HFFc6 (cell line): Measurements from ENCODE around the gene MAP4K4. TPM values are rescaled to one million over a fixed set of nuclear protein-coding genes. Genes with fewer than 3 reads are reported as not detected.

Experiments
- DNase-seq: peaks from one replicate; pipeline ENCODE4 v3.0.0-alpha.2; 2018
- H3K27ac Mint-ChIP-seq: 2 replicates; pipeline ENCODE4 v1.8.0; 2020; ENCODE audit warnings: mild to moderate bottlenecking, mixed read lengths
- H3K27me3 Mint-ChIP-seq: 2 replicates; pipeline ENCODE4 v1.8.0; 2021; ENCODE audit warnings: mild to moderate bottlenecking, moderate library complexity, mixed read lengths; ENCODE audit not compliant: insufficient read depth
- H3K36me3 Mint-ChIP-seq: 2 replicates; pipeline ENCODE4 v1.8.0; 2021; ENCODE audit warnings: low read depth, mixed read lengths
- H3K4me1 Mint-ChIP-seq: 2 replicates; pipeline ENCODE4 v1.8.0; 2020; ENCODE audit warnings: low read depth, mixed read lengths
- H3K4me3 Mint-ChIP-seq: 2 replicates; pipeline ENCODE4 v1.8.0; 2020; ENCODE audit warnings: mild to moderate bottlenecking, moderate library complexity, mixed read lengths
- H3K9me3 Mint-ChIP-seq: 2 replicates; pipeline ENCODE4 v1.8.0; 2020; ENCODE audit warnings: mild to moderate bottlenecking, mixed read lengths
- total RNA-seq, 6 experiments: library from RNA; stranded (reverse); fragmentation: NEBNext Ultra II Directional; extraction: Animal tissue kit (Norgen Biotek cat#: 25700); gene quantifications; 2 replicates in 1 of 6; 3 replicates in 5 of 6; pipeline ENCODE4 v1.2.3, GENCODE V29; 2021
- TF ChIP-seq, protein P1 (sequence below): fragments of 200-600 bp; sonication (generic); IDR thresholded peaks from 2 replicates; pipeline ENCODE4 v1.5.0; 2021; ENCODE audit warnings: antibody characterized with exemption, mild to moderate bottlenecking

The MAP4K4 gene
- total RNA-seq, 6 experiments from 2014 or later = 103 to 124 (median 121) TPM

DNA sequence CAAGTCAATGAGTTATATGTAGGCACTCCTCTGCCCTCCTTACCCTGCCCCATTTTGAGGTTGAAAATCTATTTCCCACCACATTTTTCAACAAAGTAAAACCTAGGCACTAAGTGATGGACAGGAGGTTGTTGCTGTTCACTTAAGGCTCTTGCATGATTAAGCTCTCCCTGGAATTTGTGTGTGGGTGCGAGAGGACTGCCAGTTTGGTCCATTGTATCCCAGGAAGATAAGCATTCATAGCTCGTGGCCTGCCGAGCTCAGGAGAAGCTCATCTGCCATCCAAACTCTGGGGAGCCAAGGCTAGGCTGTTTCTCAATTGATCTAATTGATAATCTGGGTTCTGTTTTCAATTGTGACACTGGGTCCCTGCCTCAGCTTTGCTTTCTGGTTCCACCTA lies 4.7 kb upstream of the MAP4K4 start:
- H3K4me1 Mint-ChIP-seq = peaks cover 26% of the 10 kb centered on the region
- H3K27me3 Mint-ChIP-seq = peaks cover 3% of the 10 kb centered on the region
- H3K27ac Mint-ChIP-seq = no peak overlapping the region
- TF ChIP-seq, protein P1, sequence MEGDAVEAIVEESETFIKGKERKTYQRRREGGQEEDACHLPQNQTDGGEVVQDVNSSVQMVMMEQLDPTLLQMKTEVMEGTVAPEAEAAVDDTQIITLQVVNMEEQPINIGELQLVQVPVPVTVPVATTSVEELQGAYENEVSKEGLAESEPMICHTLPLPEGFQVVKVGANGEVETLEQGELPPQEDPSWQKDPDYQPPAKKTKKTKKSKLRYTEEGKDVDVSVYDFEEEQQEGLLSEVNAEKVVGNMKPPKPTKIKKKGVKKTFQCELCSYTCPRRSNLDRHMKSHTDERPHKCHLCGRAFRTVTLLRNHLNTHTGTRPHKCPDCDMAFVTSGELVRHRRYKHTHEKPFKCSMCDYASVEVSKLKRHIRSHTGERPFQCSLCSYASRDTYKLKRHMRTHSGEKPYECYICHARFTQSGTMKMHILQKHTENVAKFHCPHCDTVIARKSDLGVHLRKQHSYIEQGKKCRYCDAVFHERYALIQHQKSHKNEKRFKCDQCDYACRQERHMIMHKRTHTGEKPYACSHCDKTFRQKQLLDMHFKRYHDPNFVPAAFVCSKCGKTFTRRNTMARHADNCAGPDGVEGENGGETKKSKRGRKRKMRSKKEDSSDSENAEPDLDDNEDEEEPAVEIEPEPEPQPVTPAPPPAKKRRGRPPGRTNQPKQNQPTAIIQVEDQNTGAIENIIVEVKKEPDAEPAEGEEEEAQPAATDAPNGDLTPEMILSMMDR = no peak
- peaks cover 8% of the 10 kb centered on the region; the same call in 1 of the 2 replicates for H3K36me3 Mint-ChIP-seq
- H3K9me3 Mint-ChIP-seq = peaks cover 4% of the 10 kb centered on the region; the same call in 1 of the 2 replicates
- no peak overlapping the region for H3K4me3 Mint-ChIP-seq
- DNase-seq = no peak

GRCh38 chr2:101693991-101694588 lies 3.4 kb upstream of the MAP4K4 start:
- DNase-seq = no peak
- Mint-ChIP-seq H3K9me3 (no peaks in the 10 kb centered on the region), H3K4me1 (peaks cover 13% of the 10 kb centered on the region), H3K4me3 (no peak overlapping the region), H3K36me3 (no peaks in the 10 kb centered on the region), H3K27me3 (peaks cover 3% of the 10 kb centered on the region), H3K27ac (no peak overlapping the region)
- TF ChIP-seq, protein P1 = no peak

DNA sequence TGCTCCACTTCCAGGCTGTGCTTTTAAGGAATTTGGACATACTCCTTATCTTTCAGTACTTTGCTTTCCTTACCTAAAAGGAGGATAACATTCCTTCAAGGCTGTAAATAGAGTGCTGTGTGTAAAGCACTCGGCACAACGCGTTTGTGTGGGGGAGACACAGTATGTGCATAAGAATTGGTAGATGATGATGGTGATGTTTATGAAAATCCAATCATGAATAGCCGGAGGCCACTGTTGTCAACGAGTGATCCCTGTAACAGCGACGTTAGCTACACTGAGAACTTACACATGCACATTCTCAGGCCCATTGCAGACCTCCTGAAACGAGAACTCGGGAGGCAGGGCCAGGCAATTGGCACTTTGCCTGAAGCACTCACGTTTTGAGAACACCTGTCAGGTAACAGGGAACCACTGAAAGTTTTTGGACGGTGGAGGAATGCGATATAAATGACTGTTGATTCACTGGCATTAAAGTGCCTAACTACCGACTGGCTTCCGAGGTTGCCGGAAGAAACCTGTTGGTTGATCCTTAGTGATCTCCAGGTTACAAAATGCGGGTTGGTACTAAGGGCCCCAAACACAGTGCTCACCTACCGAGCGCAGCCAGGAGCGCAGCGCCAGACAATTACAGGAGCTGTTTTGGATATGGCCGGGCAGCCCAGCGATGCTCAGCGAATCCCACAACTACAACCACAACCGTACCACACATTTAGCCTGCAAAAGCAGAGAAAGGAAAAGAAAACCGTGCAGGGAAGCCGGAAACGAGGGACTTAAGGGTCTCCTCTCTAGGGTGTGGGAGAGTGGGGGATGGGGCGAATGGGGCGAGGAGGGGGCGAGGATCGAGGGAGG lies 1.0 kb upstream of the MAP4K4 start:
- TF ChIP-seq, protein P1 = no peak
- H3K27me3 Mint-ChIP-seq = peaks cover 3% of the 10 kb centered on the region
- no peaks in the 10 kb centered on the region for H3K9me3 Mint-ChIP-seq
- DNase-seq = no peak
- peak overlapping the region; percentile 92 for H3K27ac Mint-ChIP-seq
- peaks cover 8% of the 10 kb centered on the region for H3K4me1 Mint-ChIP-seq
- peaks cover 6% of the 10 kb centered on the region; the same call in 1 of the 2 replicates for H3K36me3 Mint-ChIP-seq
- peak overlapping the region; percentile 95 for H3K4me3 Mint-ChIP-seq

- Mint-ChIP-seq H3K27ac (no peak overlapping the region), H3K4me1 (peaks cover 20% of the 10 kb centered on the region), H3K36me3 (peaks cover 21% of the 10 kb centered on the region), H3K9me3 (peaks cover 5% of the 10 kb centered on the region; the same call in 1 of the 2 replicates), H3K4me3 (no peak overlapping the region; the same call in 1 of the 2 replicates), H3K27me3 (peaks cover 5% of the 10 kb centered on the region)
- no peak for DNase-seq
- TF ChIP-seq, protein P1 = peak; percentile 30; the same call in 1 of the 2 replicates
These were observed 722 bp downstream of the MAP4K4 start for GRCh38 chr2:101698014-101698843.
